RWPE2 (cell line): ENCODE data around the gene AHSP.
"Not testable (repeated sequence)": the region's sequence is repeated elsewhere in the genome, so short reads cannot be mapped to it uniquely, and the experiment has no call there.

ENCODE experiments used
- ATAC-seq: fragments of 200-7000 bp; cut with Tn5 transposase; 3 replicates; pipeline ENCODE4 v1.9.1; 2021; ENCODE audit warnings: low read depth
- DNase-seq: peaks from one replicate; pipeline ENCODE4 v3.0.0-alpha.2; 2020; ENCODE audit warnings: low spot score
- H3K27ac ChIP-seq: fragments of 450-650 bp; 2 replicates; pipeline ENCODE4 v1.5.1; 2017; ENCODE audit warnings: mild to moderate bottlenecking; ENCODE audit not compliant: poor library complexity, severe bottlenecking
- H3K27me3 ChIP-seq: fragments of 250-450 bp; sonication (Bioruptor Pico); 2 replicates; pipeline ENCODE4 v1.5.1; 2021; ENCODE audit warnings: mild to moderate bottlenecking, moderate library complexity; ENCODE audit not compliant: insufficient read depth, poor library complexity, severe bottlenecking
- H3K36me3 ChIP-seq: fragments of 250-450 bp; sonication (Bioruptor Pico); 2 replicates; pipeline ENCODE4 v1.5.1; 2020; ENCODE audit warnings: low read depth, mild to moderate bottlenecking, moderate library complexity
- H3K4me1 ChIP-seq: fragments of 250-450 bp; sonication (Bioruptor Pico); 2 replicates; pipeline ENCODE4 v1.5.1; 2021; ENCODE audit warnings: mild to moderate bottlenecking, moderate library complexity; ENCODE audit not compliant: insufficient read depth, poor library complexity, severe bottlenecking
- H3K4me3 ChIP-seq: fragments of 250-450 bp; sonication (Bioruptor Pico); 2 replicates; pipeline ENCODE4 v1.5.1; 2021; ENCODE audit warnings: mild to moderate bottlenecking, moderate library complexity; ENCODE audit not compliant: severe bottlenecking
- H3K9me3 ChIP-seq: fragments of 250-450 bp; sonication (Bioruptor Pico); 2 replicates; pipeline ENCODE4 v1.5.1; 2021; ENCODE audit warnings: mild to moderate bottlenecking, moderate library complexity; ENCODE audit not compliant: severe bottlenecking
- TF ChIP-seq, protein P1 (sequence below): fragments of 450-650 bp; IDR thresholded peaks from one replicate; pipeline ENCODE4 v1.5.1; 2017; ENCODE audit warnings: mild to moderate bottlenecking, moderate library complexity; ENCODE audit not compliant: poor library complexity, severe bottlenecking

Gene AHSP

DNA sequence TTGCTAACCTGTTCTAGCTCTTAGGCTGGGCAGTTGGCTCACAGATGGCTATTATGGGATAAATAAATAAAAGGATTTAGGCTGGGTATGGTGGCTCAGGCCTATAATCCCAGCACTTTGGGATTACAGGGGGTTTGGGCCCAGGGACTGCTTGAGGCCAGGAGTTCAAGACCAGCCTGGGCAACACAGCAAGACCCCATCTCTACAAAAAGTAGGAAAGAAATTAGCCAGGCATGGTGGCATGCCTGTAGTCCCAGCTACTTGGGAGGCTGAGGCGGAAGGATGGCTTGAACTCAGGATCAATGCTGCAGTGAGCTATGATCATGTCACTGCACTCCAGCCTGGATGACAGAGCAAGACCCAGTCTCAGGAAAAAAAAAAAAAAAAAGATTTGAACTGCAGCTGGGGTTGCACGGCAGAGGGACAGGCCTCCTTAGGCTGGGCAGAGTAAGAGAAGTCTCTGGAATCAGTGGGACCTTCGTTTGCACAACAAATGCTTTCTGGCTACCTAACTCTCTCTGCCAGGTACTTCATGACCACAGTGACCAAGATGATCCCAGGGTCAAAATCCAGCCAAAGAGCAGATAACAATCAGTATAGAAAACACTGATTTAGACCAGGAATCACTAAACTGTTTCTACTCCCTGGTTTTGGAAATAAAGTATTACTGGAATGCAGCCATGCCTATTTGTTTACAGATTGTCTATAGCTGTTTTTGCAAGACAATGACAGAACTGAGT lies 26.3 kb upstream of the AHSP start:
- DNase-seq, result no peak
- H3K27me3 ChIP-seq, result no peaks in the 10 kb centered on the region

DNA sequence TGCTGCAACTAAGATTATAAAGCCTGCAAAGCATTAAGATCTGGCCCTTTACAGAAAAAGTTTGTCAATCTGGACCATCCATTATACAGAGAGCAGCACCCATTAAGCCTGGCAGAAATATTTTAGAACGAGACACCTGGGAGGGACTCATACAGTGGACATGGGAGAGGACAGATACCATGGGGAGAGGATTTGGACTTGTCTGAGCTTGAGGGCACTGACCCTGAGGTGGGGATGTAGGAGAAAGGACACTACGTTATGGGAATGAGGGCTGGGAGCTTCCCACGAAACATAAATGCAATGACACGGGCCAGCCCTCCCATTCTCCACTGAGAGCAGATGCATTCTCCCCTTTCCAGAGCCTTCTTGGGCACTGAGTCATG lies 25.7 kb upstream of the AHSP start:
- H3K4me1 ChIP-seq, result no peaks in the 10 kb centered on the region
- TF ChIP-seq, protein P1, sequence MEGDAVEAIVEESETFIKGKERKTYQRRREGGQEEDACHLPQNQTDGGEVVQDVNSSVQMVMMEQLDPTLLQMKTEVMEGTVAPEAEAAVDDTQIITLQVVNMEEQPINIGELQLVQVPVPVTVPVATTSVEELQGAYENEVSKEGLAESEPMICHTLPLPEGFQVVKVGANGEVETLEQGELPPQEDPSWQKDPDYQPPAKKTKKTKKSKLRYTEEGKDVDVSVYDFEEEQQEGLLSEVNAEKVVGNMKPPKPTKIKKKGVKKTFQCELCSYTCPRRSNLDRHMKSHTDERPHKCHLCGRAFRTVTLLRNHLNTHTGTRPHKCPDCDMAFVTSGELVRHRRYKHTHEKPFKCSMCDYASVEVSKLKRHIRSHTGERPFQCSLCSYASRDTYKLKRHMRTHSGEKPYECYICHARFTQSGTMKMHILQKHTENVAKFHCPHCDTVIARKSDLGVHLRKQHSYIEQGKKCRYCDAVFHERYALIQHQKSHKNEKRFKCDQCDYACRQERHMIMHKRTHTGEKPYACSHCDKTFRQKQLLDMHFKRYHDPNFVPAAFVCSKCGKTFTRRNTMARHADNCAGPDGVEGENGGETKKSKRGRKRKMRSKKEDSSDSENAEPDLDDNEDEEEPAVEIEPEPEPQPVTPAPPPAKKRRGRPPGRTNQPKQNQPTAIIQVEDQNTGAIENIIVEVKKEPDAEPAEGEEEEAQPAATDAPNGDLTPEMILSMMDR, result no peak
- DNase-seq (no peak), ATAC-seq (no peak)
- no peaks in the 10 kb centered on the region for H3K9me3 ChIP-seq
- H3K36me3 ChIP-seq, result peaks cover 47% of the 10 kb centered on the region
- H3K27ac ChIP-seq, result no peak overlapping the region
- H3K4me3 ChIP-seq, result no peak overlapping the region
- no peaks in the 10 kb centered on the region for H3K27me3 ChIP-seq

More for the DNA sequence above, 26.3 kb upstream of the AHSP start:
- no peak overlapping the region for H3K4me3 ChIP-seq
- no peak overlapping the region for H3K27ac ChIP-seq
- ATAC-seq, result no peak
- H3K4me1 ChIP-seq, result no peaks in the 10 kb centered on the region
- peaks cover 48% of the 10 kb centered on the region for H3K36me3 ChIP-seq
- H3K9me3 ChIP-seq, result no peaks in the 10 kb centered on the region
- TF ChIP-seq, protein P1, result no peak

DNA sequence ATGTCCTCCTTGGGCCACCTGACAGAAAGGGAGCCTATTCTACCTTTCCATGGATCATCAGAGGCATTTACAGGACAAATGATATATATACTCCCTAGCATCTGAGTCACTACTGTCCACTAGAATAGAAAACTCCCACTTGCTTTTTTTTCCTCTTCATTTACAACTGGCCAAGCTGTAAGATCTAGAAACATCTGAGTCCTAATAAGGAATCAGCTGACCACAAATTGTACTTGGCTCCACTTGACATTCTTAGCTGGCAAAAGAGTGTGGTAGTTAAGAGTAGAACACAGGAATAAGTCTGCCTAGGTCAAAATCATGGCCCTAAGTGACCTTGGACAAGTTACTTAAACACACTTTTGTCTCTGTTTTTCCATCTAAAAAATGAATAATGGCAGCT lies 24.7 kb upstream of the AHSP start:
- Histone ChIP-seq H3K4me1 (no peaks in the 10 kb centered on the region), H3K27me3 (no peaks in the 10 kb centered on the region), H3K27ac (no peak overlapping the region), H3K4me3 (no peak overlapping the region), H3K36me3 (peaks cover 38% of the 10 kb centered on the region), H3K9me3 (no peaks in the 10 kb centered on the region)
- DNase-seq (no peak), ATAC-seq (no peak)
- TF ChIP-seq, protein P1, result no peak

DNA sequence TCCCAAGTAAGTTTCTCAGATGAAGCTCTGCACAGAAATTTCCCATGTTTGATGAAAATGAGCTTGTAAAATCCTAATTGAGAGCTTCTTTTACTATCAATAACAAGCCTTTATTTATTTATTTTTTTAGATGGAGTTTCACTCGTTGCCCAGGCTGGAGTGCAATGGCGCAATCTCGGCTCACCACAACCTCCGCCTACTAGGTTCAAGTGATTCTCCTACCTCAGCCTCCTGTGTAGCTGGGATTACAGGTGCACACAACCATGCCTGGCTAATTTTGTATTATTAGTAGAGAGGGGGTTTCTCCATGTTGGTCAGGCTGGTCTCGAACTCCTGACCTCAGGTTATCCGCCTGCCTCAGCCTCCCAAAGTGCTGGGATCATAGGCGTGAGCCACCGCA lies 24.1 kb upstream of the AHSP start:
- not testable (repeated sequence) for DNase-seq, H3K4me1 ChIP-seq, H3K27me3 ChIP-seq, H3K9me3 ChIP-seq, H3K4me3 ChIP-seq, ATAC-seq, H3K27ac ChIP-seq
- peaks cover 32% of the 10 kb centered on the region for H3K36me3 ChIP-seq

DNA sequence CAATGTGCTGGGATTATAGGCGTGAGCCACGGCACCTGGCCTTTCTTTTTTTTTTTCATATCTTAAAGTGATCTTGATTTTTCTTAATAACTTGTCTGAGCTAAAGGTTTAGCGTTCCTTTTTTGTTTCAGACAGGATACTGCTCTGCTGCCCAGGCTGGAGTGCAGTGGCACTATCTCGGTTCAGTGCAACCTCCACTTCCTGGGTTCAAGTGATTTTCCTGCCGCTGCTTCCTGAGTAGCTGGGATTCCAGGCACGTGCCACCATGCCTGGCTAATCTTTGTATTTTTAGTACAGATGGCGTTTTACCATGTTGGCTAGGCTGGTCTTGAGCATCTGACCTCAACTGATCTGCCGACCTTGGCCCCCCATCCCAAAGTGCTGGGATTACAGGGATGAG lies 23.5 kb upstream of the AHSP start:
- Histone ChIP-seq H3K27ac (no peak overlapping the region), H3K4me1 (no peaks in the 10 kb centered on the region), H3K36me3 (peaks cover 26% of the 10 kb centered on the region), H3K9me3 (no peaks in the 10 kb centered on the region), H3K27me3 (no peaks in the 10 kb centered on the region), H3K4me3 (no peak overlapping the region)
- TF ChIP-seq, protein P1, result no peak
- ATAC-seq, result no peak
- DNase-seq, result no peak
